IPS DF 4.7 (cell line): ENCODE data around the gene GARIN5A.

Source experiments
- DNase-seq: peaks from one replicate; pipeline ENCODE4 v3.0.0-alpha.2; 2013; ENCODE audit warnings: low spot score; ENCODE audit errors: extremely low read depth

Gene GARIN5A

DNA sequence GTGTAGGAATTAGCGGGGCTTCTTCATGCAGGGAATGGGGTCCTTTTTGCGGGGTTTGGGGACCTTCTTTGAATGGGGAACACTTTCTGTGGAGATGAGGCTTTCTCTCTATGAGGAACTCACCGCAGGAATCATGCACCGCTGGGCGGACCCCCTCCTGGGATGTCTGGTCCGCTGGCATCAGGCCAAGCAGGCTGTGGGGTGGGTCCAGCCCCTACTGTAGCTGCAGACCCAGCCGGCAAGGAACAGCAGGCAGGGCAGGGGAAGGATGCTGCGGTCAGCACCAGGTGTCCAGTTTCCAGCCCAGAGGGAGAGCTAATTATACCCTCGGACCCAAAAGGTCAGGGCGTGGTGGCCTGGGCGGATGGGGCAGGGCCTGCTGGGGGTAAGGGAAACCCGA, 42.1 kb downstream of the GARIN5A start:
- no peak for DNase-seq

DNA sequence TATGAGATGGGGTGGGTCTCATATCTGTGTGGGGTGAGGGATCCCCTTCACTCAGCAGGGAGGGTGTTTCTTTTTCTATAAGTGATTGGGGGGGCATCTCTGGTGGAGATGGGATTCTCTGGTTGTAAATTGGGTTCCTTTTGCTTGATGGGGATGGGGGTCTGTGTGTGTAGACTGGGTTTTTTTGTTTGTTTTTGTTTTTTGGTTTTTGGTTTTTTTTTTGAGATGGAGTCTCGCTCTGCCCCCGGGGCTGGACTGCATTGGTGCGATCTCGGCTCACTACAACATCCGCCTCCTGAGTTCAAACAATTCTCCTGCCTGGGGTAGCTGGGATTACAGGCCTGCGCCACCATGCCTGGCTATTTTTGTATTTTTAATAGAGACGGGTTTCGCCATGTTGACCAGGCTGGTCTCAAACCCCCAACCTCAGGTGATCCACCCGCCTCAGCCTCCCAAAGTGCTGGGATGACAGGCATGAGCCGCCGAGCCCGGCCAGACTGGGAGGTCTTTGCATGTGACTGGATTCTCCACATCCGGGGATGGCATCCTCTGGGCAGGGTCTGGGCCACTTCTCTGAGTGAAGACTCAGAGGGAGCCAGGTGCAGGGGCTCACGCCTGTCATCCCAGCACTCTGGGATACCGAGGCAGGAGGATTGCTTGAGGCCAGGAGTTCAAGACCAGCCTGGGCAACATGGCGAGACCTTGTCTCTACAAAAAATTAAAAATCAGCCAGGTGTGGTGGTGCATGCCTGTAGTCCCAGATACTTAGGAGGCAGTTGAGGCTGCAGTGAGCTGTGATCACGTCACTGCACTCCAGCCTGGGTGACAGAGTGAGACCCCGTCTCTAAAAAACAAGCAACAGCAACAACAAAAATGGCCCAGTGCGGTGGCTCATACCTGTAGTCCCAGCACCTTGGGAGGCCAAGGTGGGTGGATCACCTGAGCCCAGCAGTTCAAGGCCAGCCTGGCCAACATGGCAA, 43.2 kb downstream of the GARIN5A start:
- DNase-seq = no peak

DNA sequence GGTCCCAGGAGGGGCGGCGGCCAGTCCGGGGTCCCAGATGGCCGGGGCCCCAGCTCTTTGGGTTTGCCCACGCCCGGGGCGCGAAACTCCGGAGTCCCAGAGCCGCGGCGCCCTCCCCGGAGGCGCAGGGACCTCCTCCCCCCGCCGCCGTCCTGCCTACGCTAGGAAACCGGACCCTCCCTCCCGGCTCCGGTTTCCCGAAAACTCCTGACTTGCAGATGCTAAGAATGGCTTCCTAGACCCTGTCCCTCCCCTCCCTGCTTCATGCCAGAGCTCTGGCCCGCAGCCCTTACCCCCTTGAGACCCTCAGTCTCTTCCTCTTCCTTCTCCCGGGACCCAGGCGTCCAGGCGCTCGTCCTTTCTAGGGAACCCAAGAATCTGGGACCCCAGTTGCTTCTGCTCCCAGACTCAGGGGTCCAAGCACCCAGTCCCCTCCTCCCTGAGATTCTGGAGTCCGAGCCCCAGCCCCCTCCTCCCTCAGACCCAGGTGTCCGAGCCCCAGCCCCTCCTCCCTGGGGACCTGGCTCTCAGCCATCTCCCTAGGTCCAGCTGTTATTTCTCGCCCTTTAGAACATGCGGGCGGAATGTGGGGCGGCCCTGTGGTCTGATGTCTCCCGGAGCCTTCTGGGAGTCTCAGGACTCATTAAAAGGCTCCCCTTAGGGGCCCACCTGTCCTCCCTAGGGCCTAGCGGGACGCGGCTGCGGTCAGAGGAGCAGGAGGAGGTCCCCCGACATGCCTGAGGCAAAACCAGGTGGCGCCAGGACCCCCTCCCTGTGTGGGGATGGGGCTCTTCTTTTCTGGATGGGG, 44.2 kb downstream of the GARIN5A start, which contains the start of gene MYBPC2:
TSS of gene MYBPC2 (plus strand) at position 672 of the 808 bp plus-strand sequence. CDS start at position 734, 62 bp downstream.
- DNase-seq = no peak

DNA sequence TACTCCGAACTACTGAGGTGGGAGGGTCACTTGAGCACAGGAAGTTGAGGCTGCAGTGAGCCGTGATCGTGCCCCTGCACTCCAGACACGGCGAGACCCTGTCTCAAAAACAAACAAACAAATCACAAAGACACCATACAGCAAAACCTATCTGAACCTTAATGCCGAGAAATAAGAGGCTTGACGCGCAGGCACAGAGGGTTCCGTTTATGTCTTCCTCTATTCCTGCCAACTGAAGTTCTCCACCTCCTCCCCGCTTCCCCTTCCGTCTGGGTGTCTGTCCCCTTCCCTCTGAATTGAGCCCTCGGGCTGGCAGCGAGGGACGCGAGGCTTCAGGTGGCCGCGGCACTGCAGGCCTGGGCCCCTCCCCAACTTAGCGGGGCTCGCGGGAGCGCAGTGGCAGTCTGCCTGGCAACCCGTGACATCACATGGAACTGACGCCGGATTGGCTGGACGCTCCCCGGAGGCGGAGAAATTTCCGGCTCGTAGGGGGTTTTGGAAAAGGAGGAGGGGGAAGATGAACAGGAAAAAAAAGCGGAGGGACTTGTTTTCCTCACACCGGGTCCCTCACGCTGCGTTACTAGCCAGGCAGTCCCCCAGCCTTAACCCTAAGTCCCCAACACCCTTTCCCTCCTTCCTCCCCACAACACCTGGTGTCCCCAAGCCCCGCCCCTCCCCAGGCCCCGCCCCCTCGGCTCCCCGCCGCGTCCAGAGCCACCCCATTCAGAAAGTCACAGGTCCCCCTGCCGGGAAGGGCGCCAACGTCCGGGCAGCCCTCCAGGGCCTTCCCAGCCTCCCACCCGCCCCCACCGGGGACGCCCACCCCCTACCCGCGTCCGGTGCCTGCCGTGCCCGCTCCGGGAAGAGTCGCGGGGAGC, 45.1 kb downstream of the GARIN5A start:
- DNase-seq = peak; percentile 62

DNA sequence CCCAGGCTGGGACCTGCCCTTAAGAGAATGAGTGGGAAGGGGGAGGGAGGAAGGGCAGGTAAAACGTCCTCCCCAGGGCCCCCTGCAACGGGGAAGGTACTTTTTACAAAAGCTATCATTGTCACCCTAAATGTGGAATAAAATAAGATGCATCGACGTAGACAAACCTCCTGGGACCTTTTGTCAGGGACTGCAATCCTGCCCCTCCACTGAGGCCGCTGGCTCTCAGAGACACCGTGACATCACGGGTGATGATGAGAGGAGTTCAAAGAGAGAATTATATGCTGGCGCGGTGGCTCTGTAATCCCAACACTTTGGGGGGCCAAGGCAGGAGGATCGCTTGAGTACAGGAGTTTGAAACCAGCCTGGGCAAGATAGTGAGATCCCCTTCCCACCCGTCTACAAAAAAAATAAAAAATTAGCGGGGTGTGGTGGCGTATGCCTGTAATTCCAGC, 45.7 kb downstream of the GARIN5A start:
- no peak for DNase-seq

DNA sequence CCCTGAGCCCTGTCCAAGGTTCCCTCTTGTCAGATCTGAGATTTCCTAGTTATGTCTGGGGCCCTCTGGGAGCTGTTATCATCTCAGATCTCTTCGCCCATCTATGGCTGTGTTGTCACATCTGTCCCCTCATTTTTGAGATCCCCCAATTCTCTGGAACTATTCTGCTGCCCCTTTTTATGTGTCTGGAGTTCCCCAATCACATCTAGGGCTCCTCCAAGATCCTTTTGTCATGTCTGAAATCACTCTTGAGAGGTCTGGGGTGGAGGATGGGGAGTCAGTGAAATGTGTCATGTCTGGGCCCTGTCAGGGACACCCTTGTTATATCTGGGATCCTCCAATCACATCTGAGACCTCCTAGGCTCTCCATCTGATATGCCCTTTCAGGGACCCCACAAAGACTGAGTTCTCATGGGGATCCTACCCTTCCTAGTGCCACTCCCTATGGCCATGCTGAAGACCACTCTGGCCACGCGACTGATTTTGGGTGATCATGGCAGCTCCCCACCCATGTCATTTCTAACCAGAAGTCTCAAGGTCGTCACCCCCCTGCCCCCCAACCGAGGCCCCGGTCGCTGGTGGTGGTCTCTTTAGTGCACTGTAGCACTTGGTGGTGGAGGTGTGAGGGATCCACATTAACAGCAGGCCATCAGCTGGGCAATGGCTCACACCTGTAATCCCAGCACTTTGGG, 47.7 kb downstream of the GARIN5A start:
- no peak for DNase-seq

DNA sequence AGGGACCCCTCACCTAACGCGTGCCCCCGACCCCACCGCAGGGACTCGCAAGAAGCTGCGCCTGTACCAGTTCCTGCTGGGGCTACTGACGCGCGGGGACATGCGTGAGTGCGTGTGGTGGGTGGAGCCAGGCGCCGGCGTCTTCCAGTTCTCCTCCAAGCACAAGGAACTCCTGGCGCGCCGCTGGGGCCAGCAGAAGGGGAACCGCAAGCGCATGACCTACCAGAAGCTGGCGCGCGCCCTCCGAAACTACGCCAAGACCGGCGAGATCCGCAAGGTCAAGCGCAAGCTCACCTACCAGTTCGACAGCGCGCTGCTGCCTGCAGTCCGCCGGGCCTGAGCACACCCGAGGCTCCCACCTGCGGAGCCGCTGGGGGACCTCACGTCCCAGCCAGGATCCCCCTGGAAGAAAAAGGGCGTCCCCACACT, 48.6 kb downstream of the GARIN5A start:
- no peak for DNase-seq

DNA sequence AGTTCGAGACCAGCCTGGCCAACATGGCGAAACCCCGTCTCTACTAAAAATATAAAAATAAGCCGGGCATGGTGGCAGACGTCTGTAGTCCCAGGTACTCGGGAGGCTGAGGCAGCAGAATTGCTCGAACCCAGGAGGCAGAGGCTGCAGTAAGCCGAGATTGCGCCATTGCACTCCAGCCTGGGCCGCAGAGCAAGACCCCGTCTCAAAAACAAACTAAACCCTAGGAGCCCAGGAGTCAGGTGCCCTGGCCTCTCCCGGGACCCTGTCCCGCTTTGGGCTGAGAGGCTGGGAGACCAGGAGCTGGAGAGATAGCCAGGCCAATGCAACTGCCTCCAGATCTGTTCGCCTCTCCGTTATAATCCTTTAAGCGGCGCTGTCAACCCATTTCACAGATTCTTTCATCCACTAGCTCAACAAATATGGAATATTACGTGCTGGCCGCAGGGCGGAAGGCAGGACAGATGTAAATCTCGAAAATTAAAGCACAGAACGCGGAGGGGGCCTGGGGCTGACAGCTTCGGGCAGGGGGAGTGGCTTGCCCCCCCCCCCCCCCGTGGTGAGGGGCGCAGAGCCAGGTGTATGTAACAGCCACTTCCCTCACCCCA, 49.2 kb downstream of the GARIN5A start:
- DNase-seq = no peak

DNA sequence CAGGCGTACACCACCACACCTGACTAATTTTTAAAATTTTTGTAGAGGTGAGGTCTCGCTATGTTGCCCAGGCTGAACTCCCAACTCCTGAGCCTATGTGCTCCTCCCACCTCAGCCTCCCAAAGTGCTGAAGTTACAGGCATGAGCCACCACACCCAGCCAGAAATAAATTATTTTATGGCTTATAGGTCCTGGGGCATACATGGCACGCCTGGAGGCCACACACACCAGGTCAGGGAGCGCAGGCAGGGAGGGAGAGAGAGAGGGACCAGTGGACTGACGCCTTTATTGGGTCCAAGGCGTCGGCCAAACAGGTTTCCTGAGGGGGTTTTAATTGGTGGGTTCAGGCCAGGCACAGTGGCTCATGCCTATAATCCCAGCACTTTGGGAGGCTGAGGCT, 51.1 kb downstream of the GARIN5A start:
- DNase-seq = no peak

DNA sequence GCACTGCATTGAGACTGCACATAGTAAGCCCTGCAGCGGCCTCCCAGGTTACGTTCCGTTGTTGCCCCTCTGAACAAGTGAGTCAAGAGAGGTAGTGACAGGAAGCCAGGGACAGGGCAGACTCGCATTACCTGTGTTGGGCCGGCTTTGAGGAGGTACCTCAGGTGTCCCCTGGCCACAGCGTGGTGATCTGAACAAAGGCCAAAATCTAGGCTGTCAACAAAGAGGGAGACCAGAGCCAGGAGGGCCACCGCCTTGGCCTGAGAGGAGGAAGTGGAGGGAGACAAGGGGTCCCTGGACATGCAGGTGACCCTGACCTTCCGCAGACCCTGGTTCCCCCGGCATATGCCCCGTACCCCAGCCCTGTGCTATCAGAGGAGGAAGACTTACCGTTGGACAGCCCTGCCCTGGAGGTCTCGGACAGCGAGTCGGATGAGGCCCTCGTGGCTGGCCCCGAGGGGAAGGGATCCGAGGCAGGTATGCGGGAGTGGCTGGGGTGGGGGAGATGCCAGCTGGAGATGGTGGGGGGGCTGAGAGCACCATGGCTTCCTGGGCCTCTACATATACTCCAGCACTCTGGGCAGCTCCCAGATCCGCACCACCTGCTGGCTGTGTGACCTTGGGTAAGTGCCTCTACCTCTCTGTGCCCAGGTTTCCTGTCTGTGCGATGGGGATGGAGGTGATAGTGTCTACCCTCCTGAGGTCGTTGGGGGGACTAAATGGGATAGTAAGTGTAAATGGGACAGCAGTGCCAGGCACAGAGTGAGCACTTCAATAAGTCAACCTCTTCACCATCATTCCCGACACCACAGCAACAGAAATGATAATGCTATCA, 53.2 kb downstream of the GARIN5A start:
- no peak for DNase-seq

DNA sequence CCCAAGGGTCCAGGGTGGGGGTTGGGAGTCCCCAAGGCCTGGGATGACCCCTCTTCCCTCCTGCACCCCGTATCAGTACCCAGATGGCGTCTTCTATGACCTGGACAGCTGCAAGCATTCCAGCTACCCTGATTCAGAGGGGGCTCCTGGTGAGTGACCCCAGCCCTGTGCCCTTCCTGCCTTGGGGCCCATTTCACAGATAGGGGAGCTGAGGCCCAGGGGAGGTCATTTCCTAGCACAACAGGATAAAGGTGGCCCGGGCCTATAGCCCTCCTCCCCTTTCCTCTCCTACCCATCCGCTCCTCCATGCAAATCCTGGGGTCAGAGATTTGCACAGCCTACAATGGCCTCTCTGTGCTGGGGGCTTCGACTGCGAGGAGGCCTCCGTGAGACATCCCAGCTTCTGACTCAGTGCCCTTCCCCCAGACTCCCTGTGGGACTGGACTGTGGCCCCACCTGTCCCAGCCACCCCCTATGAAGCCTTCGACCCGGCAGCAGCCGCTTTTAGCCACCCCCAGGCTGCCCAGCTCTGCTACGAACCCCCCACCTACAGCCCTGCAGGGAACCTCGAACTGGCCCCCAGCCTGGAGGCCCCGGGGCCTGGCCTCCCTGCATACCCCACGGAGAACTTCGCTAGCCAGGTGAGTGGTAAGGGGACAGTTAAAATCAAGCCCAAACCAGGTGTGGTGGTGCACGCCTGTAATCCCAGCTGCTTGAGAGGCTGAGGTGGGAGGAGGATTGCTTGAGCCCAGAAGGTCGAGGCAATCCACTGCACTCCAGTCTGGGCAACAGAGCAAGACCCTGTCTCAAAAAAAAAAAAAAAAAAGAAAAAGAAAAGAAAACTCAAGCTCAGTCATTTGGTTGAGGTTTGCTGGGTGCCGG, 54.0 kb downstream of the GARIN5A start:
- no peak for DNase-seq

DNA sequence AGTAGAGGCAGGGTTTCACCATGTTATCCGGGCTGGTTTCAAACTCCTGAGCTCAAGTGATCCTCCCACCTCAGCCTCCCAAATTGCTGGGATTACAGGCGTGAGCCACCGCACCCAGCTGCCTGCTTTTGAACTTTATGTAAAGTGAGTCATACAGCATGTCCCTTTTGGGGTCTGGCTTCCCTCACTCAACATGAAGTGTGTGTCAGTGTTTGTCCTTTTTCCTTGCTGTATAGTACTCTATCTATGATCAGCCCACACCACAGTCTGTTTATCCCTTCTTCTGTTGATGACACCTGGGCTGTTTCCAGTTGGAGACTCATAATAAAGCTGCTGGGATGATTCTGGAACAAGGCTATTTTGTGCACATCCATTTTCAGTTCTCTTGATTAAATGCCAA, 55.8 kb downstream of the GARIN5A start:
- no peak for DNase-seq

DNA sequence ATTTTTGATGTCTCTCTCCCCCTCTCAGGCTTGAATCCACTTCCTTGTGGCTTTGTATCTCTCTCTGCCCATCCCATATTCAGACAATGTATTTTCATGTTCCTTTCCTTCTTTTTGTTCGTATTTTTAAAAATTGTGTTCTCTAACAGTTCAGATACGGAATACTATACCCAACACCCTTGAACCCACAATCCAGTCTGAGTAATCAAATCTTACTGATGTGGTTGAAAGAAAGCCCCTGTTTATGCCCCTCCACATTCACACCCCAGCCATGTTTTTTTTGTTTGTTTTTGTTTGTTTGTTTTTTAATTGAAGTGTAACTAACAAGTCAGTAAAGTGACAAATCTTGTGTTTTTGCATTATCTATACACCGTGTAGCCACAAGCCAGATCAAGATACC, 56.5 kb downstream of the GARIN5A start:
- DNase-seq = no peak

DNA sequence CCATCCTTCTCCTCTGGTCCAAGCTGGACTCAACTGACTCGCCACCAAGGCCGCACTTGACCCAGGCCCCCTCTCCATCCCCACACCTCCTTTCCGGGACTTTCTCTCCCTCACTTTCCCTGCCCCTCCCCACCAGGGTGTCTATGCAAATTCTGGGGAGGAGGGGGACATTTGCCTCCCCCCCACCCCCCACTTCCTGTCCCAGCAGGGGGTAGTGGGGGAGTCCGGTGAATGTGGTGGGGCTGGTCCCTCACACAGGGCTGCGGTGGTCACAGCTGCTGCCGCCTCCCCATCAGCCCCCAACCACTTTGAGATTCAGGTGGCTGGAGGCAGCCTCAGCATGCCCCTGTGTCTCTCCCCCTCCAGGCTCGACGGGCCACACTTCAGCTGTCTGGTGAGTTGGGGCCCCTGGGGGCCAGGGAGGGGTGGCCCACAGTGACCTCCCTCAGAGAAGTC, 57.0 kb downstream of the GARIN5A start:
- DNase-seq = no peak

DNA sequence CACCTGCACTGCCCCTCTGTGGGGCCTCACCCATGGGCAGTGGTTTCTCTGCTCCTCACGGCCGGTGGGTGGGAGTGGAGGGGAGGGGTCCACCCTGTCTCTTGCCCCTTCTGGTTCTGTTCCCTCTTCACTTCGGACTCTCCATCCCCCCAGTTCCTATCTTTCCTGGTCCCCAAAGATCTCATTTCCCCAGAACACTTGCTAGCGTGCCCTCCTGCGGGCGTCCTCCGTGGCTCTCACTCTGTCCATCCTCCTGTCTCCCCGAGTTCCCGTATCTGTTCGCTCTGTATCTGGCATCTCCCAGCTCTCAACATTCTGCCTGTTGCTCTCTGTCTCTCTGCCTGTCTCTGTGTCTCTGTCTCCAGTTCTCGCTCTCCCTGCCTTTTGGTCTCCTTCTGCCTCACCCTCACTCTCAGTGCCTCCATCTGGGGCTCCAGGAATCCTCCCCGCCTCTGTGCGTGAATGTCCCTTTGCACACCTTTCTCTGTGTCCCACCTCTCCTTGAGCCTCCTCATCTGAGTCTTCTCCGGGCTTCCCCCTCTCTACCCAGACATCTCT, 57.5 kb downstream of the GARIN5A start:
- DNase-seq = no peak

DNA sequence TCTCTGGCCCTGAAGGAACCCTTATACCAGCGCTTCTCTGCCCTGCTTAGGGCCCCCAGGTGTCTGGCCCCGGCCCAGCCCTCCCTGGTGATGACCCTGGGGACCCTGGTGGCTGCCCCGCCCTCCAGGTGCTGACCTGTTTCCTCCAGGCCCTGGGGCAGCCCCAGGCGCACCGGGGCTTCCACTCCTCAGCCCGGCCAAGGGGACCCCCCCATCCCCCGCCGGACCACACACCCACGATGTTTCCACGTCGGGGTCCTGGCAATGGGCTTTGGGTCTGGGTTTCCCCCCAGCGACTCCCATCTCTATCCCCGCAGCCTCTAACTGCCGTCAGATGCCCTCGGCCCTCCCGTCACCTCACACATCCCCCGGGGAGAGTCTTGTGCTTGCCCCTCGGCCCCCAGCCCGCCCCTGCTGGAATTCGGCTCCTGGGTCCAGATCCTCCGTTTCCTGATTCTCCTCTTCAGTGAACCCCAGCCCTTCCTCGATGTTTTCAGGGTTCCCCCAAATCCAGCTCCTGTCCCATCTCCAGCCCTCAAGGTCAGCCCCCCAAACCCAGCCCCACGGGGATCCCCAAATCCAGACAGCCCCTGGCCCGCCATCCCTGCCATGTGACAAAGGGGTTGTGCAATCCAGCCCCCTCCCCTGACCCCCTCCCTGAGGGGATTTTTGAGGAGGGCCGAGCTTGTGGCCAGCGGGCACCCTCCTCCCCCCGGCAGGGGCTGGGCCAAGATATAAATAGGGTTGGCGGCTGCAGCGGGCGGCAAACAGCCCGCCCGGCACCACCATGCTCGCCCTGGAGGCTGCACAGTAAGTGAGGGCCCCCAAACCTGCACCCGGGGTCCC, 58.2 kb downstream of the GARIN5A start, which contains the start of gene SPIB:
TSS of gene SPIB (plus strand) at position 763 of the 846 bp plus-strand sequence. CDS start at position 788, 25 bp downstream.
- DNase-seq = no peak
